GM12878 (cell line): ENCODE measurements around the gene ZNF668. TPM values are rescaled to one million over a fixed set of nuclear protein-coding genes. Genes with fewer than 3 reads are reported as not detected.
A peak's percentile ranks its signal among the peaks of the same experiment; 100 is the strongest.

Experiments
- ATF2 ChIP-seq: IDR thresholded peaks from 2 replicates; pipeline ENCODE4 v1.6.1; 2012; ENCODE audit warnings: low read length, inconsistent platforms
- E4F1 ChIP-seq: fragments of 450-650 bp; IDR thresholded peaks from 2 replicates; pipeline ENCODE4 v1.6.1; 2018; ENCODE audit warnings: borderline replicate concordance, mild to moderate bottlenecking; ENCODE audit not compliant: partially characterized antibody
- EGR1 ChIP-seq, 2 experiments: IDR thresholded peaks; 1 replicate in 1 of 2; 2 replicates in 1 of 2; pipeline ENCODE4 v1.6.1; 2011 to 2012; ENCODE audit warnings: low read depth in 2 of 2, low read length in 2 of 2, borderline replicate concordance in 1 of 2, mild to moderate bottlenecking in 1 of 2, moderate library complexity in 1 of 2
- FOS ChIP-seq: IDR thresholded peaks from 3 replicates; pipeline ENCODE4 v1.6.1; 2011; ENCODE audit warnings: borderline replicate concordance; ENCODE audit not compliant: insufficient read length; ENCODE audit errors: extremely low read depth
- FOXK2 ChIP-seq: fragments of 450-650 bp; IDR thresholded peaks from 2 replicates; pipeline ENCODE4 v1.6.1; 2017; ENCODE audit warnings: mild to moderate bottlenecking, moderate library complexity
- IKZF2 ChIP-seq, 2 experiments: fragments of 450-650 bp; IDR thresholded peaks; 2 replicates each; pipeline ENCODE4 v1.6.1; 2017; ENCODE audit warnings: mild to moderate bottlenecking in 2 of 2, moderate library complexity in 2 of 2
- MYC ChIP-seq: IDR thresholded peaks from 2 replicates; pipeline ENCODE4 v1.6.1; 2011; ENCODE audit warnings: mild to moderate bottlenecking, low read length, moderate library complexity, inconsistent platforms; ENCODE audit not compliant: insufficient read depth, insufficient replicate concordance, insufficient read length, severe bottlenecking
- NBN ChIP-seq: fragments of 450-650 bp; IDR thresholded peaks from 2 replicates; pipeline ENCODE4 v1.6.1; 2016
- NFXL1 ChIP-seq: fragments of 450-650 bp; IDR thresholded peaks from 2 replicates; pipeline ENCODE4 v1.6.1; 2017; ENCODE audit warnings: antibody characterized with exemption, mild to moderate bottlenecking, borderline replicate concordance
- NR2C2 ChIP-seq: IDR thresholded peaks from 2 replicates; pipeline ENCODE4 v1.6.1; 2011; ENCODE audit warnings: borderline replicate concordance, low read depth; ENCODE audit not compliant: control insufficient read depth, insufficient read length
- PAX8 ChIP-seq: fragments of 450-650 bp; IDR thresholded peaks from 2 replicates; pipeline ENCODE4 v1.6.1; 2017; ENCODE audit warnings: mild to moderate bottlenecking, moderate library complexity
- POLR2AphosphoS5 ChIP-seq: IDR thresholded peaks from 2 replicates; pipeline ENCODE4 v1.6.1; 2011; ENCODE audit warnings: mild to moderate bottlenecking, low read length, inconsistent platforms
- RELA ChIP-seq: fragments of 450-650 bp; IDR thresholded peaks from 2 replicates; pipeline ENCODE4 v1.8.0; 2014; ENCODE audit warnings: borderline replicate concordance; ENCODE audit not compliant: partially characterized antibody
- SP1 ChIP-seq: IDR thresholded peaks from one replicate; pipeline ENCODE4 v1.6.1; 2011; ENCODE audit warnings: low read depth, low read length
- SUPT20H ChIP-seq: IDR thresholded peaks from 2 replicates; pipeline ENCODE4 v1.6.1; 2011; ENCODE audit warnings: low read depth, mild to moderate bottlenecking, low read length, moderate library complexity, borderline replicate concordance; ENCODE audit not compliant: control insufficient read depth
- TCF12 ChIP-seq: IDR thresholded peaks from 2 replicates; pipeline ENCODE4 v1.6.1; 2011; ENCODE audit warnings: low read depth, mild to moderate bottlenecking, low read length
- USF1 ChIP-seq: IDR thresholded peaks from 2 replicates; pipeline ENCODE4 v1.6.1; 2011; ENCODE audit warnings: borderline replicate concordance, low read depth, mild to moderate bottlenecking, moderate library complexity, mixed read lengths, low read length; ENCODE audit not compliant: insufficient read depth; ENCODE audit errors: extremely low read length
- ZNF207 ChIP-seq: fragments of 450-650 bp; IDR thresholded peaks from 2 replicates; pipeline ENCODE4 v1.6.1; 2014; ENCODE audit warnings: antibody characterized with exemption, mild to moderate bottlenecking, borderline replicate concordance
- ZNF592 ChIP-seq: fragments of 450-650 bp; IDR thresholded peaks from 2 replicates; pipeline ENCODE4 v1.6.1; 2017; ENCODE audit warnings: mild to moderate bottlenecking, moderate library complexity
- polyA plus RNA-seq, 11 experiments: library from polyadenylated mRNA; depleted of rRNA in 4 of 11; unstranded in 6 of 11; stranded (reverse) in 5 of 11; fragments of >200 nt; fragmentation: Nextera tagmentation in 4 of 11; fragmentation: Illumina TruSeq in 1 of 11; extraction: Ambion mirVana in 4 of 11; extraction: Trizol in 1 of 11; gene quantifications; 1 replicate in 1 of 11; 2 replicates in 10 of 11; pipeline versions ENCODE4 v1.2.1 to v1.2.3, GENCODE V29; 2011 to 2016; ENCODE audit warnings: inconsistent platforms in 2 of 11, missing spikeins in 2 of 11, low read depth in 1 of 11
- total RNA-seq, 4 experiments: library from RNA; depleted of rRNA in 3 of 4; stranded (reverse); fragments of >200 nt in 3 of 4; fragmentation: Illumina TruSeq in 1 of 4; extraction: Trizol in 1 of 4; gene quantifications; 2 replicates each; pipeline versions ENCODE4 v1.2.1 to v1.2.3, GENCODE V29; 2013 to 2021

ZNF668 gene
- total and polyA plus RNA-seq, 10 of the 15 experiments (the other 5 are each of a cell fraction or from before 2014, with no cell fraction given): 0.05 to 20.7 (median 10.0) TPM; not detected in 1

GRCh38 chr16:31032736-31033708, 41.0 kb downstream of the ZNF668 start, which contains the start of gene STX4 (continued):
- TF ChIP-seq ZNF592 (peak; percentile 72; the same call in 1 of the 2 replicates), FOXK2 (peak; percentile 45), SP1 (peak; percentile 52), EGR1 (IDR thresholded peaks at IDR 0.05; ENCODE audit: borderline replicate concordance in 1 of 2, low read depth in 2 of 2, low read length in 2 of 2) (peak in 1 of 2 experiments; percentile 82; a peak in 2 of 3 replicates), ZNF207 (peak; percentile 96), PAX8 (no peak), FOS (peak; percentile 26), E4F1 (peak; percentile 85), RELA (peak; percentile 79), NR2C2 (no peak), NFXL1 (no peak), NBN (peak; percentile 99), IKZF2 (IDR thresholded peaks at IDR 0.05) (peak; percentile 49 to 64; a peak in 3 of 4 replicates), MYC (peak; percentile 49), TCF12 (peak; percentile 73), ATF2 (peak; percentile 94; the same call in 1 of the 2 replicates), SUPT20H (no peak), USF1 (peak; percentile 98), POLR2AphosphoS5 (no peak; the same call in 1 of the 2 replicates)
